NK-92 (cell line): ENCODE data around the gene CD1C.
"Not testable (repeated sequence)": the region's sequence is repeated elsewhere in the genome, so short reads cannot be mapped to it uniquely, and the experiment has no call there.

Experiments
- DNase-seq: peaks from one replicate; lab custom pipeline; 2025; ENCODE audit not compliant: unreplicated experiment; lab: John Stamatoyannopoulos, UW

CD1C gene

DNA sequence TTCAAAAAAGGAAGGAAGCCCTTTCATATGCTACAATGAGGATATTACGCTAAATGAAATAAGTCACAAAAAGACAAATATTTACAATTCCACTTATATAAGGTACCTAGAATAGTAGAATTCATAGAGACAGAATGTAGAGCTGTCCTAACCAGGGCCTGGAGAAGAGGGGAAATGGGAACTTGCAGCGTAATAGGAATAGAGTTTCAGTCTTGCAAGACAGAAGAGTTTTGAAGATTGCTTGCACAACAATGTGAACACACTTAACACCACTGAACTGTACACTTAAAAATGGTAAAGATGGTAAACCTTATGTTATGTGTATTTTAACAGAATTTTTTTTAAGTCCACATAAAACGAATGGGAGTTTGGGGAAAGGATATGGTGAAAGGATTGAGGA lies 38.7 kb downstream of the CD1C start:
- DNase-seq = no peak

- no peak for DNase-seq
These were observed 39.6 kb downstream of the CD1C start for GRCh38 chr1:158329300-158329699.

GRCh38 chr1:158329733-158330132 lies 40.0 kb downstream of the CD1C start:
- no peak for DNase-seq

- no peak for DNase-seq
These were observed 40.8 kb downstream of the CD1C start for GRCh38 chr1:158330391-158331105.

- DNase-seq = no peak
These were observed 41.3 kb downstream of the CD1C start for GRCh38 chr1:158331106-158331425.

GRCh38 chr1:158331481-158332150 lies 41.9 kb downstream of the CD1C start, which contains the start of gene CD1B:
TSS of gene CD1B (minus strand) at chr1:158331531. CDS start at chr1:158331423, 108 bp downstream.
- no peak for DNase-seq

DNA sequence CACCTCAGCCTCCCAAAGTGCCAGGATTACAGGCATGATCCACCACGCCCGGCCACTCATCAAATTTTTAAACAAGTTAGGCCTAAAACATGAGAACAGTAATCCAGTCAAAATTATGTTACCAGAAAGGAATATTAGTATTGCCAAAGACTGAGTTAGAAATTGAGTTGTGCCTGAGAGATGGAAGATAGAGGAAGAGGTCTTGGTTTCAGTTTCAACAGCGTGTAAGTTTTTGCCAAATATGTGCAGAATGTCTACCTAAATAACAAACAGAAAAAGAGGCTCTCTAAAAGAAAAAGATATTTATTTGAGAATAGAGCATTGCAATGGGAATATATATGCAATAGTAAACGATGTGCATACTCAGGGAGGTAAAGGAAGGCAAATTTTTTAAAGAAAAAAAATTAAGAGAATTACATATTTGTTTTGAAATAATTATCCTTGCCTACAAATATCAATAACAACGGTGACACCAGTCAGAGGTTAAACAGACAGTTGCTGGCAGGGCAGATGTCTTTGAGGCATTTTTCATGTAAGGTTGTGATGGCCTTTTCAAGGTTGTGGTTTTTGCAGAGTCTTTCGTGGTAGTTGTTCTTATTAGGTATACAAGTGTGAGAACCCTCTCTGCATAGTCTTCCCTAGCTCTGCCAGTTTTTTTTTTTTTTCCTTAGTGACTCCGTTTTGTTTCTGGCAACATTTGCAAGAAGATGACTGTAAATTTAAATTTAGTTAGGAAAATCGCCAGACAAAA lies 43.9 kb downstream of the CD1C start:
- DNase-seq = no peak

GRCh38 chr1:158334526-158335212 lies 44.9 kb downstream of the CD1C start:
- DNase-seq = no peak

GRCh38 chr1:158335213-158335532 lies 45.5 kb downstream of the CD1C start:
- no peak for DNase-seq

GRCh38 chr1:158336413-158336812 lies 46.7 kb downstream of the CD1C start:
- not testable (repeated sequence) for DNase-seq
